HG03280 (cell line): Measurements from ENCODE around the gene VCAM1.
"Not testable (repeated sequence)": the region's sequence is repeated elsewhere in the genome, so short reads cannot be mapped to it uniquely, and the experiment has no call there.

Source experiments
- ATAC-seq: cut with Tn5 transposase; IDR thresholded peaks from one replicate; pipeline ENCODE4 v1.9.1; 2021; ENCODE audit warnings: mild to moderate bottlenecking, moderate library complexity; ENCODE audit not compliant: unreplicated experiment

The VCAM1 gene, protein sequence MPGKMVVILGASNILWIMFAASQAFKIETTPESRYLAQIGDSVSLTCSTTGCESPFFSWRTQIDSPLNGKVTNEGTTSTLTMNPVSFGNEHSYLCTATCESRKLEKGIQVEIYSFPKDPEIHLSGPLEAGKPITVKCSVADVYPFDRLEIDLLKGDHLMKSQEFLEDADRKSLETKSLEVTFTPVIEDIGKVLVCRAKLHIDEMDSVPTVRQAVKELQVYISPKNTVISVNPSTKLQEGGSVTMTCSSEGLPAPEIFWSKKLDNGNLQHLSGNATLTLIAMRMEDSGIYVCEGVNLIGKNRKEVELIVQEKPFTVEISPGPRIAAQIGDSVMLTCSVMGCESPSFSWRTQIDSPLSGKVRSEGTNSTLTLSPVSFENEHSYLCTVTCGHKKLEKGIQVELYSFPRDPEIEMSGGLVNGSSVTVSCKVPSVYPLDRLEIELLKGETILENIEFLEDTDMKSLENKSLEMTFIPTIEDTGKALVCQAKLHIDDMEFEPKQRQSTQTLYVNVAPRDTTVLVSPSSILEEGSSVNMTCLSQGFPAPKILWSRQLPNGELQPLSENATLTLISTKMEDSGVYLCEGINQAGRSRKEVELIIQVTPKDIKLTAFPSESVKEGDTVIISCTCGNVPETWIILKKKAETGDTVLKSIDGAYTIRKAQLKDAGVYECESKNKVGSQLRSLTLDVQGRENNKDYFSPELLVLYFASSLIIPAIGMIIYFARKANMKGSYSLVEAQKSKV

DNA sequence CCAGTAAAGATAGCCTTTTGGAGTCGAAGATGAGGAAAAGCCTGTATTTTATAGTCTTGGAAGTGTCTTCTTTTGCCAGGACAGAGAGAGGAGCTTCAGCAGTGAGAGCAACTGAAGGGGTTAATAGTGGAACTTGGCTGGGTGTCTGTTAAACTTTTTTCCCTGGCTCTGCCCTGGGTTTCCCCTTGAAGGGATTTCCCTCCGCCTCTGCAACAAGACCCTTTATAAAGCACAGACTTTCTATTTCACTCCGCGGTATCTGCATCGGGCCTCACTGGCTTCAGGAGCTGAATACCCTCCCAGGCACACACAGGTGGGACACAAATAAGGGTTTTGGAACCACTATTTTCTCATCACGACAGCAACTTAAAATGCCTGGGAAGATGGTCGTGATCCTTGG is at the start of gene VCAM1:
Gene VCAM1 (plus strand): TSS at position 253 of the 400 bp plus-strand sequence. CDS start 119 bp downstream, at position 372.
- no peak for ATAC-seq

DNA sequence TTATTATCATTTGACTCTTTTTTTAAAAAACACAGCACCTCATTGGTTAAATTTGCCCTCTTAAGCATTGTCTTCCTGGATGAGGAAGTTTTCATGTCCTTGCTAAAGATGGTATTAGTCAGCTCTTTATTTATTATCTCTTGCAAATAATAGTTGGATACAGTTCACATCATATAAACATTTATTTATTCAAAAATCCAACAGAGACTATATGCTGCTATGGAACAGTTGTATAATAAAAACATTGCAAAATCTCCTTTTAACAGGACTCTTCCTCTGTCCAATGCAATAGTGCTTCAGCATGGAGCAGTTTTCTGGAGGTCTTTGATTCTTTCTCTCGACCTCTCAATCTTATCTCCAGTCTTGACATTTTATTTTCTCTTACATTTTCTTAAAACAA is 49.5 kb upstream of the VCAM1 start:
- ATAC-seq: no peak

DNA sequence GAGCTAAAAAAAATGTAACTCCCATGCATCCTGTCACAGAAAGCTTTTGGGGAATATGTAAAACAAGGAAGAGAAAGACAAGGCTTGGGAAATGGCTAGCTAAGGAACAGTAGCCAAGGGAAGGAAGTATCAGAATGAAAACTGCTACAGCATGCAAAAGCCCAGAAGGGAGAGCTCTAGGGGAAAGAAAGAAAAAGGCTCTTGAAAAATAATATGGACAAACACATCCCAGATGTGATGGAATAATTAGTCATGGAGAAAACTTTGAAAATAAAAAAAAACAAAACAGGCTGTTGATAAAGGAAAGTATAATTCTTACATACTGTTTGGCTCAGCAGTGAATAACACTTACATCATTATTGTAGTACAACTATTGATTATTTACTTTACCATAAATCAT is 47.9 kb upstream of the VCAM1 start:
- no peak for ATAC-seq

DNA sequence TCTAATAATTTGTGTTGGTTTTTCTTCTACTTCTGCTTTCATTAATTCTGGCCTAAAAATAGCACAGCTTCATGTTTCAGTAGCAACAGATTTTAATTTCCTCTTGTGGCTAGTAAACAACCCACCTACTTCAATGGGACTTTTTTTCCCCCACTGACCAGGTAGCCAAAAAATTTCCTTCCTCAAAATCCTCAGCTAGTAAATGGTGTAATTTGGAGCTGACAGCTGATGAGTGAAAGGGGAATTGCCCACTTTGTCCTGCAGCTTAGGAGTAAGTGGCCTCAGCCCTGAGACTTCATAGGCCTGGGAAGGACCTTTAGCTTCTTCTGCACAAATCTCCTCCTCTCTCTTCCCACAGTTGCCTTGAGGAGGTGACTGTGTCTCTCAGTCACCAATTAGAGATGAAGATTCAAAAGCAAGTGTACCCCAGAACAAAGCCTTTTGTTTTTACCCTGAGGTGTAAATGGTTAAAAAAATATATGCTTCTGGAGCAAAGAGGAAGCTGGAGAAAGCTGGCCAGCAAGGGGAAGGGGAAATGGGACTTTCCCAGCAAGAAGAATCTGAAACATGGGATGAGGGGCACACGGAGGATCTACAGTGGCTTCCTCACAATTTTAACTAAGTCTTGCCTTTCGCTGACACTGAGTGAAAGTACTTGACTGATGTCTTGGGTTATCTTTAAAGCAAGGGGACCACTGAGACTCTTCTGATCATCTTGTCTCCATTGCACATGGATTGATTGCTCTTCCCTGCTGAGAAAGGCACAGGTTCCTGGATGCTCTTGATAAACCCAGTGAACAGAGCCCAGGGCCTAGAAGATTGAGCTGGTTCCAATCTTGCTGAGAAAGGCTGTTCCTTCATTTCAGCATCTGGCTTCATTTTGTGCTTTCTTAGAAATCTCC is 35.8 kb upstream of the VCAM1 start:
- ATAC-seq: no peak

DNA sequence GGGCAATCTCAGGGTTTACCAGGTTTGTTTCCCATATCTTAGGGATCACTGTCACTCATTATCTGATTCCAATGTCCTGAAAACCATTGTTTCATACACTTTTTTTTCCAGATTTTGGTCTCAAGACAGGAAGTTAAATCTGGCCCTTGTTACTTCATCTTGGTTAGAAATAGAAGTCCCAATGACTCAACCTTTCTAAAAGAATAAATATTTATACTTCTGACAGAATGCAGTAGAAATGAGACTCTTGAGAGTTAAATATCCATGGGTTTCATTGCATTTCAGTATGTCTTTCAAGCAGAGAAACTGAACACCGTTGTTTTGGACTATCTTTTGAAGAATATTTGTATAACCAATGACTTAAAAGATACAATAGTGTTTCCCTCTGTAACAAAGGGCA is 19.8 kb upstream of the VCAM1 start:
- ATAC-seq: no peak

DNA sequence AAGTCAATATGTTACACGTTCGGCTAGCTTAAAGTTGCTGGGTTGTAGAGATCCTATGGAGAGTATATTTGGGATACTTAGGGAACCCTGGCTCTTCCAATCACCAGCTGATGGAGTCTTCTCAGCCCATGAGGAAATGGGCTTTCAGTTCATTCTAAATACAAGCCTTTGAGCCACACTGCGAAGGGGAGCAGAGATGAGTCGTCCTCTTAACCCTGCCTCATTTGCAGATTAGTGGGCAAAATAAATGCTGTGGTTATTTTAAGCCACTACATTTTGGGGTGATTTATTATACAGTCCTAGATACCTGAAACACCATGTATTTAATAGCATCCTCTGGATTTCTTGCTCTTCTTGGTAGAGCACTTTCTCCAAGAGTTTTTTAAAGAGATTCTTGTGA is 19.0 kb upstream of the VCAM1 start:
- ATAC-seq: no peak

DNA sequence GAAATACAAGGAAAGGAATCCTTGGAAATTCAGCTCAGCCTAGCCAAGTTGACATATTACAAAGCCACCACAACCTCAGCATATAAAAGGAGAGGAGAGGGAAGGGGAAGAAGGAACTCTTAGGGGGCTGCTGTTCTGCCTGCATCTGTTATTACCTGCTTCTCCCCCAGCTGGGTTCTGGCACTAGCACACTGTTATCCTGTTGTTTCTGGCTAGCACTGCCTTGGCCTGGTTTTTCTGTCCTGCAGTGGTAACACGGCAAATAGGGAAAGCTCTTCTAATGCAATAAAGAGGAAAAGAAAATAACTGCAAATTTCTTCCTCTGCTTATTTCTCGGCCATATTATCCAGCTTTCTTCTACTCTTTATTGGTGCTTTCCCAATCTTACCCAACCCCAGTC is 16.5 kb upstream of the VCAM1 start:
- no peak for ATAC-seq

DNA sequence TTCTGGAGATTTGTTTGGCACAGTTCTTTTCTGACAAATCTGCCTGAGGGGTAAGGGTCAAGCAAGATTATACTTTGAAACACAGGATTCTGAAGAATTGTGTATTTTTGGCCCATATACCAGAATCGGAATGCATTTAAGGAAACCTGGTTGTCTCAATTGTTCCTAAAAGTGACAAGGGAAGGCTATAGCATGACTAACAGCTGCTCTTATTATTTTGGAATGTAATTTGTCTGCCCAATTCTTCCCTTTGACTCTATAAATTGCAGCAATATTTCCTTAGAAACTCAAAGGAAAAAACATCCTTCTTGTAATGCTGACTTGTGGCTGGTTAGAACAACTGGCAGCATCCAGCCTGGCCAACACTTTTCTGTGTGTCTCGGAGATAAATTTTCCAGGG is 15.8 kb upstream of the VCAM1 start:
- no peak for ATAC-seq

DNA sequence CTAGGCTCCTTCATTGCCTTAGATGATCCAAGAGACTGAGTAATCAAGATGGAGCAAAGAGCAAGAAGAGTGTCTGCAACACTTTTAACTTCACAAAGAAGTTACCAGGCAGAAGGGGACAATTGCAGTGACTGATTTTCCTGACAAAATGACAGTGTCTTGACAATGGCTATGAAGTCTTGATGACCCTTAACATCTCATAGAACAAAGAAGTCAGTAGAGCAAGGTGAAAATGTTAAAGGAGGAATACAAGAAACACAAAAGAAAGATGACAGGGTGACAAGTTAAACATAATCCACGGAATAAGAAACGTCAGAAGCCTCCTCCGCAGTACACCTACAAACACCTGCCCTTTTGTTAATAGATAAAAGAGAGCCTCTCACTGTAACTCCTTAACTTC is 15.1 kb upstream of the VCAM1 start:
- no peak for ATAC-seq

DNA sequence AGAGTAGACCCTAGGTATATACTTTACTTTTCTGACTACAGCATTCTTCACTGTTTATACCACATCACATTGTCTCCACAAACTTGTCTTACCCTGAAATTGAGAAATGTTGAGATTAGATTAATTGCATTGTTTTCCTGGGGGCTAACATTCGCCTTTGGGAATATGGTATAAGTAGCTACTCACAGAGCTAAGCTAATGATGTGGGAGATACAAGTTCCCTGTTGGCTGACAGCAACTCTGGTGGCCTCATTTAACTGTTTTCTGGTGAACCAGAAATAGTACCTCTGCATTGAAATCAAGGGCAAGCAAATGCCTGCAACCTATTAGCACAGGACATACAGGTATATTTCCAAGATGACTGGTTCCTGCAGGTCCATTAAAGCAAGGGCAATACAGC is 13.2 kb upstream of the VCAM1 start:
- ATAC-seq: no peak

DNA sequence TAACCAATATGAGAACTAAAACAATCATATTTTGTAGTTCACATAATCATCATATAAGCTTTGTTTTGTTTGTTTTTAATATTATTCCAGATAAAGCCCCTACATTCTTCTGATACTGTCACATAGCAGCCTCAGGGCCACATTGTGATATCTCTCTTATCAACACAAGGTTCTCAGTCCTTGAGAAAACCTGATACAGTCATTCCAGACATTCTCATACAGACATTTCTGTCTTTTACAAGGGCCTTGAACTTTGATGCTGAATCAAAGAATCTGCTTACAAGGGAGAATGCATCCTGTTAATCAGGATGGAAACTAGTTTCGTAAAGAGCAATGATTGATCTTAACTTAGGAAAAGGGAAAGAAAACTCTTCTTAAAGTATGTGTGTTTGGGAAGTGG is 12.7 kb upstream of the VCAM1 start:
- ATAC-seq: no peak

DNA sequence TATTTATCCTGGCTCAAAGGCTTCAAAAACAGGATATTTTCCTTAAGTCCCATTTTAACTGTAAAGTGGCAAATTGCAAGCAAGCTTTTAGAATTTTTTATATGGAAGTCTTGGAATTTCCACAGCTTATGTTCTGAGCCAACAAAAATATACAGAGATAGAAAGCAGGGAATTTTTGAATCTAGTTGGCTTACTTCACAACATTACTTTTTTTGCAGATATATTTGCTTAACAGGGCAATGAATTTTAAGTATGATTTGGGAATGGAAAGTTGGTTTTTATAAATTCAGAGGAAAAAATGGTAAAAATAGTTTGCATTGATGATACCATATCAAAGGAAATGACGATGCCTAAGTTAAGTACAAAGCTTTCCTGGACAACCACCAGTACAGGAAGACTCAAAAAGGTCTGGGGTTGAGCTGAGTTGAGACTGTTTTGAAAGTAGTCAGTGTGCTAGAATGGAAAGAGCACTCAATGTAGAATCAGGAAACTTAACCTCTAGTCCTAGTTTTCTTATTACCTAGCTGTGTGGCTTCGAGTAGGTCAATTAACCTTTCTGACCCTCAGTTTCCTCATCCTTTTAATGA is 11.0 kb upstream of the VCAM1 start:
- no peak for ATAC-seq

DNA sequence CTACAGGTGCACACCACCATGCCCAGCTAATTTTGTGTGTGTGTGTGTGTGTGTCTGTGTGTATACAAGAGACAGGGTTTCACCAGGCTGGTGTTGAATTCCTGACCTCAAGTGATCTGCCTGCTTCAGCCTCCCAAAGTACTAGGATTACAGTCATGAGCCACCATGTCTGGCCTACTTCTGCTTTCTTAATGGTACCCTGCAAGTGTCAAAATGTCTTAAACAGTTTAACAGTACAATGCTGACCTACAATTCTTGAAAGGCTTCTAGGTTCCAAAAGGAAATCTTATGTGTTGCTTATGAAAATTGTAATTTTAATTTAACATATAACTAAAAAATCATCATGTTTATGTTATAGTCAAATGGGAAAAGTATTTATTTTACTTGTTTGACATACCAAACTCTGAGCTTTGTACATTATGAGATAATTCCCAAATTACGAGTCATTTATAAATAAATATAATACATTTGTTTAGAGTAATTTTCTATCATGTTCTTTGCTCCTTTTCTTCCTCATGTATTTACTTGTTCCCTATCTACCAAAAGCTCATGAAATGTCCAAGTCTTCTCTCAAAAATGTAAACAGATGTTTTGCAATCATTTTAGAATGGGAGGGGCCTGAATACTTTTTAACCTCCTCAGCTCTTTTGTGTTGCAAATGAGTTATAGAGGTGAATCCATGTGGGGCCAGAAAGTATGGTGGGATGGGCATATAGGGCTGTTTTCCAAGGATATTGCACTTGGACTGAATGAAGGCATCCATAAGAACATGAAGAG is 8.4 kb upstream of the VCAM1 start:
- ATAC-seq: no peak

DNA sequence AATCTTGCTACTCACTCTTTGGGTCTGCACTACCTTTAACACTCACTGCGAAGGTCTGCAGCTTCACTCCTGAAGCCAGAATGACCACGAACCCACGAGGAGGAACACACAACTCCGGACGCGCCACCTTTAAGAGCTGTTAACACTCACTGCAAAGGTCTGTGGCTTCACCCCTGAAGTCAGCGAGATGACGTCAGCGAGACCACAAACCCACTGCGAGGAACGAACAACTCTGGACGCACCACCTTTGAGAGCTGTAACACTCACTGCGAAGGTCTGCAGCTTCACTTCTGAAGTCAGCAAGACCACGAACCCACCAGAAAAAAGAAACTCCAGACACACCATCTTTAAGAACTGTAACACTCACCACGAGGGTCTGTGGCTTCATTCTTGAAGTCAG is 6.5 kb upstream of the VCAM1 start:
- not testable (repeated sequence) for ATAC-seq

DNA sequence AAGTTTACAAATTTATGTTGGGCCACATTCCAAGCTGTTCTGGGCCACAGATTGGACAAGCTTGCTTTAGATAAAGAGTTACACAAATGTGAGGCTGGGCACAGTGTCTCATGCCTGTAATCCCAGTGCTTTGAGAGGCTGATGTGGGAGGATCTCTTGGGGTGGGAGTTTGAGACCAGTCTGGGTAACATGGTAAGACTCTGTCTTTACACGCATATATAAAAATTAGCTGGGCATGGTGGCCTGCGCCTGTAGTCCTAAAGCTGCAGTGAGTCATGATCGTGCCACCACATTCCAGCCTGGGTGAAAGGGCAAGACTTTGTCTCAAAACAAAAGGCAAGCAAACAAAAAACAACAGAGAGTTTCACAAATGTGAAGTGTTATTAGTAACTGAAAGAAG is 5.9 kb upstream of the VCAM1 start:
- ATAC-seq: no peak

DNA sequence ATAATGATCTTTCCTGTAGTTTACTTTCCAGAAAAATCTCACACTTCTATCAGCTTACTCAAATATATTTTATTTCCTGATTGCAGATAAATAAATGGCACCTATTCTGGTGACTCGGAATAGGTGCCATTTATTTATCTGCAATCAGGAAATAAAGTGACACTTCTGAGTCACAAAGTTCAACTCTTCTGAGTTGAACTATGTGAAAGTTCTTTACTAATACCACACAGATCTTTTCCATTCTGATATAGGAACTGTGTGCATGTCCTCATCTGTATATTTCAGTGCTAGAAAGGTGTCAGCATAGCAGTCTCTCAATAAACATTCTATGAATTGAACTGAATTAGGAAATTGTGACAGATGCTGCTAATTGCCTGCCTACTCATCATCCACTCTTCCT is 4.9 kb upstream of the VCAM1 start:
- ATAC-seq: no peak

DNA sequence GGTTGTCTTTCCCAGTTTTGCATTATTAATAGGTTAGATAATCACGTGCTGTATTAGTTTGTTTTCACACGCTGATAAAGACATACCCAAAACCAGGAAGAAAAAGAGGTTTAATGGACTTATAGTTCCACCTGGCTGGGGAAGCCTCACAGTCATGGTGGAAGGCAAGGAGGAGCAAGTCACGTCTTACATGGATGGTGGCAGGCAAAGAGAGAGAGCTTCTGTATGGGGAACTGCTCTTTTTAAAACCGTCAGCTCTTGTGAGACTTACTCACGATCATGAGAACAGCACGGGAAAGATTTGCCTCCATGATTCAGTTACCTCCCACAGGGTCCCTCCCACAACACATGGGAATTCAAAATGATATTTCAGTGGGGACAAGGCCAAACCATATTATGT is 2.3 kb upstream of the VCAM1 start:
- ATAC-seq: no peak

DNA sequence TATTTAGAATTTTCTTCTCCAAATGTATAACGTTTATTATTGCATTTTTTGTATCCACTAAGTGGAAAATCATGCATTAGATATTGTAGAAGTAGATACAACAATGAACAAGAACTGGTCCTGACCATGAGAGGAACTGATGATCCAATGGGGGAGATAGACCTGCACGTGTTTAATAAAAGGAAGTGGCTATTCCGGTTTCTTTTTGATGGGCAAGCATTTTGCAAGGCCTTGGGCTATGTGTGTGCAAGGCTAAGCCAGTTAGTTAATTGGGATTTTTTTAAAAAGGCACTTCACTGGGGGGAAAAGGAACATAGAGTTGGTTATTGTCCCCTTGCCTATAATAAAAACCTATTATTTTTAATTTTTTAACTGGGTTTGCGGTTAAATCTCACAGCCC is 961 bp upstream of the VCAM1 start:
- no peak for ATAC-seq

DNA sequence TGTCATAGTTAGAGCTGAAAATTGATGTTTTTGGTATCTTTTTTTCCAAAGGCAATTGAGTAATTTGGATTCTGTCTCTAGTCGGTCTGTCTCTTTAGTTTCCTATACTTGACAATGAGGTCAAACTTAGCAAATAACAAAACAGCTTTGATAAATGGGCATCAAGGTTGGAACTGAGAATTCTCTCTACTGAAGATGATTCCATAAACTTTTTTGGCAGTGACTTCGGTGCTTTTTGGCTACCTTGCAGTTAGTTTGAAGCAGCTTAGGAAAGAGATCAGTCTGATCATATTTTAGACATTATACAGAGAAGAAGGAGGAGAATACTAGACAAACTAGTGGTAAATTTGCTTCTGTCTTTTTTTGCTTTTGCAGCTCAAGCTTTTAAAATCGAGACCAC is 559 bp downstream of the VCAM1 start:
- ATAC-seq: no peak

DNA sequence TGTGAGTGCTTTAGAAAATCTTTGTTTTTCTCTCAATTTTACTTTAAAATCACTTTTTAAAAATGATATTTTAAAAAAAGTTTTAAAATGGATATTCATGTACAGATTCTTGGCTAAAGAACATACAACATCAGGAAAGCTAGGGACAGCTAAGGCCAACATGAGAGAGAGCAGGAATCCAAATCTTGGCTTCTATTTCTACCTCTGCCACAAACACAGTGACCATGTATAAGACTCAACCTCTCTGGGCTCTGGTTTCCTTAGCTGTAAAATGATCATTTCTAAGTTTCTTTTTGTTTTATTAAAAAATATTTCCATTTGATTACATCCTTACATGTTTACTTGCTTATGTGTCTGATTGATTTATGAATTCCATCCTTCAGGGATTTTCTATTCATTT is 1.2 kb downstream of the VCAM1 start:
- no peak for ATAC-seq
